H9 (cell line): ENCODE measurements around the gene HIKESHI. TPM values are rescaled to one million over a fixed set of nuclear protein-coding genes. Genes with fewer than 3 reads are reported as not detected.

Experiments
- DNase-seq: peaks from one replicate; pipeline ENCODE4 v3.0.0-alpha.2; 2017
- H2AFZ ChIP-seq: one replicate; pipeline ENCODE4 v1.6.1; 2013; ENCODE audit warnings: mild to moderate bottlenecking, low read length, control low read depth, moderate library complexity
- H2AK5ac ChIP-seq: 2 replicates; pipeline ENCODE4 v1.6.1; 2013; ENCODE audit warnings: low read length, control low read depth, mixed read lengths; ENCODE audit not compliant: insufficient read length
- H2BK120ac ChIP-seq: one replicate; pipeline ENCODE4 v1.6.1; 2013; ENCODE audit warnings: low read depth, mild to moderate bottlenecking, low read length, control low read depth, inconsistent platforms; ENCODE audit not compliant: poor library complexity, severe bottlenecking
- H2BK12ac ChIP-seq: 2 replicates; pipeline ENCODE4 v1.6.1; 2013; ENCODE audit warnings: low read length, control low read depth, mixed read lengths, low read depth; ENCODE audit not compliant: insufficient read length
- H2BK15ac ChIP-seq: 2 replicates; pipeline ENCODE4 v1.6.1; 2013; ENCODE audit warnings: low read depth, low read length, control low read depth
- H2BK20ac ChIP-seq: one replicate; pipeline ENCODE4 v1.6.1; 2013; ENCODE audit warnings: low read depth, mild to moderate bottlenecking, low read length, control low read depth, inconsistent platforms; ENCODE audit not compliant: poor library complexity, severe bottlenecking
- H2BK5ac ChIP-seq: 2 replicates; pipeline ENCODE4 v1.6.1; 2013; ENCODE audit warnings: low read length, control low read depth, mixed read lengths; ENCODE audit not compliant: insufficient read length
- H3K14ac ChIP-seq: 2 replicates; pipeline ENCODE4 v1.6.1; 2013; ENCODE audit warnings: low read length, control low read depth; ENCODE audit not compliant: insufficient read depth
- H3K18ac ChIP-seq: 2 replicates; pipeline ENCODE4 v1.6.1; 2013; ENCODE audit warnings: low read depth, mild to moderate bottlenecking, mixed read lengths, low read length, control low read depth; ENCODE audit not compliant: insufficient read length
- H3K23ac ChIP-seq: 2 replicates; pipeline ENCODE4 v1.6.1; 2013; ENCODE audit warnings: low read length, control low read depth, mixed read lengths, low read depth; ENCODE audit not compliant: insufficient read length
- H3K23me2 ChIP-seq: 2 replicates; pipeline ENCODE4 v1.6.1; 2013; ENCODE audit warnings: low read depth, mild to moderate bottlenecking, mixed read lengths, low read length, control low read depth; ENCODE audit not compliant: insufficient read length, poor library complexity, severe bottlenecking
- H3K27ac ChIP-seq: 2 replicates; pipeline ENCODE4 v1.5.1; 2013; ENCODE audit warnings: low read length, control low read depth, mixed read lengths, low read depth; ENCODE audit not compliant: insufficient read length
- H3K27me3 ChIP-seq: 2 replicates; pipeline ENCODE4 v1.6.1; 2013; ENCODE audit warnings: low read length, control low read depth, inconsistent platforms; ENCODE audit not compliant: insufficient read depth
- H3K4ac ChIP-seq: 2 replicates; pipeline ENCODE4 v1.6.1; 2013; ENCODE audit warnings: low read depth, mild to moderate bottlenecking, control low read depth, inconsistent platforms, low read length, moderate library complexity
- H3K4me1 ChIP-seq: 2 replicates; pipeline ENCODE4 v1.6.1; 2013; ENCODE audit warnings: low read length, control low read depth, inconsistent platforms; ENCODE audit not compliant: insufficient read depth
- H3K4me2 ChIP-seq: 2 replicates; pipeline ENCODE4 v1.6.1; 2013; ENCODE audit warnings: low read length, control low read depth, mixed read lengths; ENCODE audit not compliant: insufficient read length, insufficient read depth
- H3K56ac ChIP-seq: 2 replicates; pipeline ENCODE4 v1.6.1; 2013; ENCODE audit warnings: low read depth, mild to moderate bottlenecking, mixed read lengths, low read length, control low read depth; ENCODE audit not compliant: insufficient read length
- H3K79me1 ChIP-seq: 2 replicates; pipeline ENCODE4 v1.6.1; 2013; ENCODE audit warnings: low read depth, mild to moderate bottlenecking, moderate library complexity, low read length, control low read depth, inconsistent platforms; ENCODE audit not compliant: insufficient read depth, poor library complexity, severe bottlenecking
- H3K79me2 ChIP-seq: 2 replicates; pipeline ENCODE4 v1.6.1; 2013; ENCODE audit warnings: low read length, control low read depth, inconsistent platforms; ENCODE audit not compliant: insufficient read depth
- H3K9ac ChIP-seq: 2 replicates; pipeline ENCODE4 v1.6.1; 2013; ENCODE audit warnings: low read length, control low read depth, mixed read lengths; ENCODE audit not compliant: insufficient read length; ENCODE audit errors: extremely low read depth
- H3K9me3 ChIP-seq: one replicate; pipeline ENCODE4 v1.6.1; 2013; ENCODE audit warnings: low read depth, low read length, inconsistent platforms; ENCODE audit not compliant: control insufficient read depth
- H3T11ph ChIP-seq: one replicate; pipeline ENCODE4 v1.6.1; 2013; ENCODE audit warnings: mild to moderate bottlenecking, low read length, control low read depth, inconsistent platforms
- H4K20me1 ChIP-seq: one replicate; pipeline ENCODE4 v1.6.1; 2013; ENCODE audit not compliant: control insufficient read depth, insufficient read length, insufficient read depth
- H4K5ac ChIP-seq: 2 replicates; pipeline ENCODE4 v1.6.1; 2013; ENCODE audit warnings: low read depth, mild to moderate bottlenecking, mixed read lengths, low read length, control low read depth; ENCODE audit not compliant: insufficient read length
- H4K8ac ChIP-seq: replicated peaks from 2 replicates; pipeline ENCODE4 v1.6.1; 2013; ENCODE audit warnings: low read length, control low read depth, mixed read lengths, low read depth; ENCODE audit not compliant: insufficient read length
- H4K91ac ChIP-seq: 2 replicates; pipeline ENCODE4 v1.6.1; 2013; ENCODE audit warnings: low read depth, mild to moderate bottlenecking, moderate library complexity, mixed read lengths, low read length, control low read depth; ENCODE audit not compliant: insufficient read length
- H3K27ac Mint-ChIP-seq, 3 experiments: 2 replicates in 2 of 3; 3 replicates in 1 of 3; pipeline ENCODE4 v1.8.0; 2020 to 2021; ENCODE audit warnings: mixed read lengths in 3 of 3, mild to moderate bottlenecking in 1 of 3, moderate library complexity in 1 of 3
- H3K27me3 Mint-ChIP-seq: 2 replicates; pipeline ENCODE4 v1.8.0; 2021; ENCODE audit warnings: low read depth, mild to moderate bottlenecking, moderate library complexity, mixed read lengths
- H3K36me3 Mint-ChIP-seq, 3 experiments: 2 replicates in 2 of 3; 3 replicates in 1 of 3; pipeline ENCODE4 v1.8.0; 2020 to 2021; ENCODE audit warnings: low read depth in 3 of 3, mixed read lengths in 3 of 3; ENCODE audit not compliant: insufficient read depth in 1 of 3
- H3K4me1 Mint-ChIP-seq, 2 experiments: 2 replicates each; pipeline ENCODE4 v1.8.0; 2020; ENCODE audit warnings: mixed read lengths in 2 of 2
- H3K4me3 Mint-ChIP-seq, 2 experiments: 2 replicates in 1 of 2; 3 replicates in 1 of 2; pipeline ENCODE4 v1.8.0; 2020 to 2021; ENCODE audit warnings: mild to moderate bottlenecking in 2 of 2, mixed read lengths in 2 of 2, moderate library complexity in 1 of 2
- H3K9me3 Mint-ChIP-seq, 2 experiments: 2 replicates in 1 of 2; 3 replicates in 1 of 2; pipeline ENCODE4 v1.8.0; 2020; ENCODE audit warnings: mild to moderate bottlenecking in 2 of 2, mixed read lengths in 2 of 2, moderate library complexity in 1 of 2
- WGBS: extraction: QIAGEN DNeasy Blood & Tissue Kit; methylation state at CpG from one replicate; pipeline ENCODE4 v1.1.7; 2013; ENCODE audit warnings: missing lambda C conversion rate, low lambda C conversion rate, mixed read lengths; ENCODE audit not compliant: insufficient read length; ENCODE audit errors: extremely low coverage; 5-methylcytosine and 5-hydroxymethylcytosine counted together
- total RNA-seq: library from RNA; stranded (reverse); gene quantifications from 2 replicates; pipeline ENCODE4 v1.2.1, GENCODE V29; 2021
- TF ChIP-seq, protein P1 (sequence below): fragments of 200-600 bp; sonication (generic); conservative IDR thresholded peaks from 3 replicates; pipeline ENCODE4 v1.8.0; 2021; ENCODE audit warnings: antibody characterized with exemption, mild to moderate bottlenecking

HIKESHI gene
- total RNA-seq, 1 experiment from 2014 or later: 54.1 TPM

DNA sequence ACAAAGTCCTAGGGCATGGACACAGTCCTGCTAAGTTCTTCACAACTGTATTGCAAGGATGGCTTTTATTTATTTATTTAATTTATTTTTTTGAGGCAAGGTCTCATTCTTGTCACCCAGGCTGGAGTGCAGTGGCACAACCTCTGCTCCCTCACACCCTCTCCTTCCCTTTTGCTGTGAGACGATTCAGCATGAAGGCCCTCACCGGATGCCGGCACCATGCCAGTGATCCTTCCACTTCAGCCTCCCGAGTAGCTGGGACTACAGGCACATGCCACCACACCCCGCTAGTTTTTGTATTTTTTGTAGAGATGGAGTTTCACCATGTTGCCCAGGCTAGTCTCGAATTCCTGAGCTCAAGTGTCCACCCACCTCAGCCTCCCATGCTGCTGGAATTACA lies 39.7 kb upstream of the HIKESHI start:
- H3K23ac ChIP-seq: no peak overlapping the region
- H4K91ac ChIP-seq: no peak overlapping the region
- no peak overlapping the region for H2AFZ ChIP-seq
- no peak overlapping the region for H3K18ac ChIP-seq
- WGBS: no CpG with 5 or more reads among the region's 6 CpGs
- no peak overlapping the region for H3T11ph ChIP-seq
- no peaks in the 10 kb centered on the region for H3K79me1 ChIP-seq
- H2BK5ac ChIP-seq: no peak overlapping the region
- H4K5ac ChIP-seq: no peak overlapping the region
- no peak overlapping the region for H2BK15ac ChIP-seq
- no peaks in the 10 kb centered on the region for H3K27me3 Mint-ChIP-seq
- DNase-seq: no peak
- H3K4me2 ChIP-seq: no peak overlapping the region
- H3K9me3 Mint-ChIP-seq: no peaks in the 10 kb centered on the region; a peak in 1 of 5 replicates
- H3K4me3 Mint-ChIP-seq: no peak overlapping the region
- H3K79me2 ChIP-seq: no peaks in the 10 kb centered on the region
- H3K4ac ChIP-seq: no peak overlapping the region
- no peaks in the 10 kb centered on the region for H3K4me1 ChIP-seq
- no peak overlapping the region for H2AK5ac ChIP-seq
- H3K14ac ChIP-seq: no peak overlapping the region
- H2BK12ac ChIP-seq: no peak overlapping the region
- H4K8ac ChIP-seq: no peak overlapping the region
- H3K9ac ChIP-seq: no peak overlapping the region
- H2BK20ac ChIP-seq: no peak overlapping the region
- no peaks in the 10 kb centered on the region; a peak in 1 of 4 replicates for H3K4me1 Mint-ChIP-seq
- TF ChIP-seq, protein P1, sequence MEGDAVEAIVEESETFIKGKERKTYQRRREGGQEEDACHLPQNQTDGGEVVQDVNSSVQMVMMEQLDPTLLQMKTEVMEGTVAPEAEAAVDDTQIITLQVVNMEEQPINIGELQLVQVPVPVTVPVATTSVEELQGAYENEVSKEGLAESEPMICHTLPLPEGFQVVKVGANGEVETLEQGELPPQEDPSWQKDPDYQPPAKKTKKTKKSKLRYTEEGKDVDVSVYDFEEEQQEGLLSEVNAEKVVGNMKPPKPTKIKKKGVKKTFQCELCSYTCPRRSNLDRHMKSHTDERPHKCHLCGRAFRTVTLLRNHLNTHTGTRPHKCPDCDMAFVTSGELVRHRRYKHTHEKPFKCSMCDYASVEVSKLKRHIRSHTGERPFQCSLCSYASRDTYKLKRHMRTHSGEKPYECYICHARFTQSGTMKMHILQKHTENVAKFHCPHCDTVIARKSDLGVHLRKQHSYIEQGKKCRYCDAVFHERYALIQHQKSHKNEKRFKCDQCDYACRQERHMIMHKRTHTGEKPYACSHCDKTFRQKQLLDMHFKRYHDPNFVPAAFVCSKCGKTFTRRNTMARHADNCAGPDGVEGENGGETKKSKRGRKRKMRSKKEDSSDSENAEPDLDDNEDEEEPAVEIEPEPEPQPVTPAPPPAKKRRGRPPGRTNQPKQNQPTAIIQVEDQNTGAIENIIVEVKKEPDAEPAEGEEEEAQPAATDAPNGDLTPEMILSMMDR: no peak
- no peaks in the 10 kb centered on the region for H3K23me2 ChIP-seq
- H3K9me3 ChIP-seq: no peaks in the 10 kb centered on the region
- peaks cover 20 to 37% (median 32%) of the 10 kb centered on the region in 3 experiments for H3K36me3 Mint-ChIP-seq
- no peak overlapping the region for H3K56ac ChIP-seq
- H3K27me3 ChIP-seq: no peaks in the 10 kb centered on the region
- no peaks in the 10 kb centered on the region for H4K20me1 ChIP-seq
- no peak overlapping the region for H2BK120ac ChIP-seq
- no peak overlapping the region for H3K27ac ChIP-seq
- no peak overlapping the region; a peak in 1 of 7 replicates for H3K27ac Mint-ChIP-seq
